RWPE2 (cell line): ENCODE results near the gene FOLR2.

ENCODE experiments used
- ATAC-seq: fragments of 200-7000 bp; cut with Tn5 transposase; 3 replicates; pipeline ENCODE4 v1.9.1; 2021; ENCODE audit warnings: low read depth
- DNase-seq: peaks from one replicate; pipeline ENCODE4 v3.0.0-alpha.2; 2020; ENCODE audit warnings: low spot score
- H3K27ac ChIP-seq: fragments of 450-650 bp; 2 replicates; pipeline ENCODE4 v1.5.1; 2017; ENCODE audit warnings: mild to moderate bottlenecking; ENCODE audit not compliant: poor library complexity, severe bottlenecking
- H3K27me3 ChIP-seq: fragments of 250-450 bp; sonication (Bioruptor Pico); 2 replicates; pipeline ENCODE4 v1.5.1; 2021; ENCODE audit warnings: mild to moderate bottlenecking, moderate library complexity; ENCODE audit not compliant: insufficient read depth, poor library complexity, severe bottlenecking
- H3K36me3 ChIP-seq: fragments of 250-450 bp; sonication (Bioruptor Pico); 2 replicates; pipeline ENCODE4 v1.5.1; 2020; ENCODE audit warnings: low read depth, mild to moderate bottlenecking, moderate library complexity
- H3K4me1 ChIP-seq: fragments of 250-450 bp; sonication (Bioruptor Pico); 2 replicates; pipeline ENCODE4 v1.5.1; 2021; ENCODE audit warnings: mild to moderate bottlenecking, moderate library complexity; ENCODE audit not compliant: insufficient read depth, poor library complexity, severe bottlenecking
- H3K4me3 ChIP-seq: fragments of 250-450 bp; sonication (Bioruptor Pico); 2 replicates; pipeline ENCODE4 v1.5.1; 2021; ENCODE audit warnings: mild to moderate bottlenecking, moderate library complexity; ENCODE audit not compliant: severe bottlenecking
- H3K9me3 ChIP-seq: fragments of 250-450 bp; sonication (Bioruptor Pico); 2 replicates; pipeline ENCODE4 v1.5.1; 2021; ENCODE audit warnings: mild to moderate bottlenecking, moderate library complexity; ENCODE audit not compliant: severe bottlenecking
- TF ChIP-seq, protein P1 (sequence below): fragments of 450-650 bp; IDR thresholded peaks from one replicate; pipeline ENCODE4 v1.5.1; 2017; ENCODE audit warnings: mild to moderate bottlenecking, moderate library complexity; ENCODE audit not compliant: poor library complexity, severe bottlenecking

Gene FOLR2

GRCh38 chr11:72241291-72241781, 24.7 kb downstream of the FOLR2 start:
- no peak overlapping the region for H3K4me3 ChIP-seq

GRCh38 chr11:72242141-72242540, 25.5 kb downstream of the FOLR2 start:
- Histone ChIP-seq H3K27me3 (peaks cover 46% of the 10 kb centered on the region), H3K27ac (no peak overlapping the region), H3K4me3 (no peak overlapping the region), H3K9me3 (no peaks in the 10 kb centered on the region), H3K4me1 (no peaks in the 10 kb centered on the region), H3K36me3 (peaks cover 14% of the 10 kb centered on the region)
- DNase-seq (no peak), ATAC-seq (no peak)
- TF ChIP-seq, protein P1, sequence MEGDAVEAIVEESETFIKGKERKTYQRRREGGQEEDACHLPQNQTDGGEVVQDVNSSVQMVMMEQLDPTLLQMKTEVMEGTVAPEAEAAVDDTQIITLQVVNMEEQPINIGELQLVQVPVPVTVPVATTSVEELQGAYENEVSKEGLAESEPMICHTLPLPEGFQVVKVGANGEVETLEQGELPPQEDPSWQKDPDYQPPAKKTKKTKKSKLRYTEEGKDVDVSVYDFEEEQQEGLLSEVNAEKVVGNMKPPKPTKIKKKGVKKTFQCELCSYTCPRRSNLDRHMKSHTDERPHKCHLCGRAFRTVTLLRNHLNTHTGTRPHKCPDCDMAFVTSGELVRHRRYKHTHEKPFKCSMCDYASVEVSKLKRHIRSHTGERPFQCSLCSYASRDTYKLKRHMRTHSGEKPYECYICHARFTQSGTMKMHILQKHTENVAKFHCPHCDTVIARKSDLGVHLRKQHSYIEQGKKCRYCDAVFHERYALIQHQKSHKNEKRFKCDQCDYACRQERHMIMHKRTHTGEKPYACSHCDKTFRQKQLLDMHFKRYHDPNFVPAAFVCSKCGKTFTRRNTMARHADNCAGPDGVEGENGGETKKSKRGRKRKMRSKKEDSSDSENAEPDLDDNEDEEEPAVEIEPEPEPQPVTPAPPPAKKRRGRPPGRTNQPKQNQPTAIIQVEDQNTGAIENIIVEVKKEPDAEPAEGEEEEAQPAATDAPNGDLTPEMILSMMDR = no peak

More at GRCh38 chr11:72241291-72241781, 24.7 kb downstream of the FOLR2 start:
- DNase-seq (no peak), ATAC-seq (no peak)
- H3K27me3 ChIP-seq = peaks cover 46% of the 10 kb centered on the region
- H3K9me3 ChIP-seq = no peaks in the 10 kb centered on the region
- no peaks in the 10 kb centered on the region for H3K4me1 ChIP-seq
- TF ChIP-seq, protein P1 = no peak
- peaks cover 22% of the 10 kb centered on the region for H3K36me3 ChIP-seq
- H3K27ac ChIP-seq = no peak overlapping the region

- peaks cover 46% of the 10 kb centered on the region for H3K27me3 ChIP-seq
- no peaks in the 10 kb centered on the region for H3K4me1 ChIP-seq
- no peak overlapping the region for H3K4me3 ChIP-seq
- H3K9me3 ChIP-seq = no peaks in the 10 kb centered on the region
- TF ChIP-seq, protein P1 = no peak
- DNase-seq (no peak), ATAC-seq (no peak)
- no peak overlapping the region for H3K27ac ChIP-seq
- peaks cover 2% of the 10 kb centered on the region; the same call in 1 of the 2 replicates for H3K36me3 ChIP-seq
Observed at GRCh38 chr11:72243173-72244059, 26.8 kb downstream of the FOLR2 start.

DNA sequence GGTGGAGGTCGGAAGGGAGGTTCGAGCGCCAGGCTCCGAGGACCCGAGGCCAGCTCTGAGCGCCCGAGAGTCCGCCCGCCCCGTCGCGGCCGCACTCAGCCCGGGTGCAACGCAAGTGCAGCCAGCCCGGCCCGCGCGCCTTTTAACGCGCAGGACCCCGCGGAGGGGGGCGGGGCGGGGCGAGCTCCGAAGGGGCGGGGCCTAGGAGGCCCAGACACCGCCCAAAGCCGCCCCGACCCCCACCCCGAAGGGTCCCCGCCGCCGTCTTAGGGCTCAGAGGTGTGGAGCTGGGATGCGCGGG, 27.4 kb downstream of the FOLR2 start, which contains the start of gene PHOX2A:
Gene PHOX2A, minus strand, starts transcription at position 117 of the 301 bp plus-strand sequence. CDS start 172 bp downstream, outside the sequence.
- Histone ChIP-seq H3K36me3 (no peaks in the 10 kb centered on the region), H3K27ac (no peak within 1 kb of the TSS), H3K4me1 (no peaks in the 10 kb centered on the region), H3K4me3 (no peak within 1 kb of the TSS), H3K27me3 (peaks cover 46% of the 10 kb centered on the region), H3K9me3 (no peaks in the 10 kb centered on the region)
- DNase-seq (no peak), ATAC-seq (no peak)
- TF ChIP-seq, protein P1 = no peak
